GM23338 (cell line): ENCODE results near the gene CASK. TPM values are rescaled to one million over a fixed set of nuclear protein-coding genes. Genes with fewer than 3 reads are reported as not detected.
A peak's percentile ranks its signal among the peaks of the same experiment; 100 is the strongest.

Experiments
- ATAC-seq: fragments of 200-7000 bp; cut with Tn5 transposase; 3 replicates; pipeline ENCODE4 v1.9.1; 2020
- DNase-seq: peaks from one replicate; pipeline ENCODE4 v3.0.0-alpha.2; 2015; ENCODE audit warnings: low spot score
- H2AFZ ChIP-seq: fragments of 200-600 bp; sonication (generic); 2 replicates; pipeline ENCODE4 v1.8.0; 2016; ENCODE audit warnings: antibody characterized with exemption, mild to moderate bottlenecking, moderate library complexity
- H3F3A ChIP-seq: fragments of 200-600 bp; sonication (generic); replicated peaks from 2 replicates; pipeline ENCODE4 v1.8.0; 2017; ENCODE audit warnings: antibody characterized with exemption, mixed run types, low read depth
- H3K27ac ChIP-seq: fragments of 200-600 bp; sonication (generic); 2 replicates; pipeline ENCODE4 v1.6.1; 2016; ENCODE audit warnings: low read depth
- H3K27me3 ChIP-seq: fragments of 200-600 bp; sonication (generic); 2 replicates; pipeline ENCODE4 v1.8.0; 2016; ENCODE audit warnings: mild to moderate bottlenecking, mixed run types, moderate library complexity; ENCODE audit not compliant: insufficient read depth
- H3K36me3 ChIP-seq: fragments of 200-600 bp; sonication (generic); 2 replicates; pipeline ENCODE4 v1.8.0; 2016; ENCODE audit warnings: mild to moderate bottlenecking; ENCODE audit not compliant: insufficient read depth
- H3K4me1 ChIP-seq: fragments of 200-600 bp; sonication (generic); 2 replicates; pipeline ENCODE4 v1.8.0; 2016; ENCODE audit warnings: mild to moderate bottlenecking, moderate library complexity; ENCODE audit not compliant: insufficient read depth
- H3K4me2 ChIP-seq: fragments of 200-600 bp; sonication (generic); 2 replicates; pipeline ENCODE4 v1.7.1; 2017; ENCODE audit warnings: mixed run types
- H3K4me3 ChIP-seq: fragments of 200-600 bp; sonication (generic); 2 replicates; pipeline ENCODE4 v1.6.1; 2016; ENCODE audit warnings: mixed run types
- H3K79me2 ChIP-seq: fragments of 200-600 bp; sonication (generic); replicated peaks from 2 replicates; pipeline ENCODE4 v1.8.0; 2017; ENCODE audit warnings: mild to moderate bottlenecking; ENCODE audit not compliant: insufficient read depth
- H3K9me2 ChIP-seq: fragments of 200-600 bp; sonication (generic); 2 replicates; pipeline ENCODE4 v1.8.0; 2017; ENCODE audit not compliant: insufficient read depth
- H4K20me1 ChIP-seq: fragments of 200-600 bp; sonication (generic); replicated peaks from 2 replicates; pipeline ENCODE4 v1.8.0; 2017; ENCODE audit warnings: mild to moderate bottlenecking; ENCODE audit not compliant: insufficient read depth
- H3K27ac Mint-ChIP-seq: 2 replicates; pipeline ENCODE4 v1.8.0; 2020; ENCODE audit warnings: inconsistent platforms, mild to moderate bottlenecking, moderate library complexity, mixed read lengths
- H3K27me3 Mint-ChIP-seq: 3 replicates; pipeline ENCODE4 v1.8.0; 2022; ENCODE audit warnings: low read depth, mild to moderate bottlenecking, moderate library complexity, mixed read lengths, inconsistent platforms; ENCODE audit not compliant: insufficient read depth, poor library complexity
- H3K36me3 Mint-ChIP-seq: 3 replicates; pipeline ENCODE4 v1.8.0; 2021; ENCODE audit warnings: low read depth, mild to moderate bottlenecking, inconsistent platforms, moderate library complexity, mixed read lengths
- H3K4me1 Mint-ChIP-seq: 3 replicates; pipeline ENCODE4 v1.8.0; 2020; ENCODE audit warnings: mild to moderate bottlenecking, inconsistent platforms, mixed read lengths
- H3K4me3 Mint-ChIP-seq: 3 replicates; pipeline ENCODE4 v1.8.0; 2021; ENCODE audit warnings: moderate library complexity, mild to moderate bottlenecking, inconsistent platforms, mixed read lengths
- H3K9me3 Mint-ChIP-seq: 3 replicates; pipeline ENCODE4 v1.8.0; 2020; ENCODE audit warnings: moderate library complexity, mild to moderate bottlenecking, inconsistent platforms, mixed read lengths
- CREB1 ChIP-seq: fragments of 250-450 bp; sonication (Bioruptor Pico); IDR thresholded peaks from 2 replicates; pipeline ENCODE4 v1.5.0; 2020; ENCODE audit warnings: low read depth, mild to moderate bottlenecking, moderate library complexity
- EZH2 ChIP-seq: fragments of 200-600 bp; sonication (generic); IDR thresholded peaks from one replicate; pipeline ENCODE4 v1.8.0; 2017; ENCODE audit warnings: antibody characterized with exemption, mild to moderate bottlenecking, low read depth; ENCODE audit not compliant: unreplicated experiment
- EZH2phosphoT487 ChIP-seq: fragments of 200-600 bp; sonication (generic); IDR thresholded peaks from one replicate; pipeline ENCODE4 v1.8.1; 2018; ENCODE audit warnings: antibody characterized with exemption; ENCODE audit not compliant: unreplicated experiment
- JUNB ChIP-seq: IDR thresholded peaks from one replicate; pipeline ENCODE4 v1.6.1; 2016; ENCODE audit warnings: antibody characterized with exemption; ENCODE audit not compliant: unreplicated experiment
- NANOG ChIP-seq: IDR thresholded peaks from 2 replicates; pipeline ENCODE4 v1.6.1; 2016; ENCODE audit warnings: antibody characterized with exemption, borderline replicate concordance
- POLR2AphosphoS5 ChIP-seq: IDR thresholded peaks from 2 replicates; pipeline ENCODE4 v1.6.1; 2016; ENCODE audit warnings: antibody characterized with exemption, low read depth
- REST ChIP-seq: IDR thresholded peaks from one replicate; pipeline ENCODE4 v1.6.1; 2018; ENCODE audit warnings: antibody characterized with exemption; ENCODE audit not compliant: unreplicated experiment
- STAT1 ChIP-seq: IDR thresholded peaks from one replicate; pipeline ENCODE4 v1.6.1; 2016; ENCODE audit warnings: antibody characterized with exemption; ENCODE audit not compliant: unreplicated experiment
- ZNF114 ChIP-seq: fragments of 250-450 bp; sonication (Bioruptor Pico); IDR thresholded peaks from 2 replicates; pipeline ENCODE4 v1.5.0; 2020; ENCODE audit warnings: mild to moderate bottlenecking, moderate library complexity
- ZNF331 ChIP-seq: fragments of 250-450 bp; sonication (Bioruptor Pico); IDR thresholded peaks from 2 replicates; pipeline ENCODE4 v1.5.0; 2020; ENCODE audit warnings: low read depth, mild to moderate bottlenecking, moderate library complexity
- ZNF462 ChIP-seq: fragments of 250-450 bp; sonication (Bioruptor Pico); IDR thresholded peaks from 2 replicates; pipeline ENCODE4 v1.5.0; 2020; ENCODE audit warnings: mild to moderate bottlenecking, moderate library complexity
- polyA plus RNA-seq: library from polyadenylated mRNA; unstranded; fragments of >200 nt; fragmentation: Nextera tagmentation; extraction: Ambion mirVana; gene quantifications from 2 replicates; pipeline ENCODE4 v1.2.1, GENCODE V29; 2016
- total RNA-seq: library from RNA; depleted of rRNA; stranded (reverse); fragments of >200 nt; shearing (Covaris generic); gene quantifications from 2 replicates; pipeline ENCODE4 v1.2.3, GENCODE V29; 2014
- TF ChIP-seq, protein P1 (sequence below): IDR thresholded peaks from 2 replicates; pipeline ENCODE4 v1.6.1; 2016; ENCODE audit warnings: antibody characterized with exemption
- TF ChIP-seq, protein P2 (sequence below), 2 experiments: fragments of 200-600 bp in 1 of 2; sonication (generic) in 1 of 2; conservative IDR thresholded peaks; 2 replicates each; pipeline versions ENCODE4 v1.5.1 to v1.6.1; 2016 to 2017; ENCODE audit warnings: antibody characterized with exemption in 2 of 2, low read depth in 2 of 2, mild to moderate bottlenecking in 2 of 2, moderate library complexity in 1 of 2

Gene CASK
- total and polyA plus RNA-seq, 2 experiments from 2014 or later = 15.3 to 44.4 TPM

DNA sequence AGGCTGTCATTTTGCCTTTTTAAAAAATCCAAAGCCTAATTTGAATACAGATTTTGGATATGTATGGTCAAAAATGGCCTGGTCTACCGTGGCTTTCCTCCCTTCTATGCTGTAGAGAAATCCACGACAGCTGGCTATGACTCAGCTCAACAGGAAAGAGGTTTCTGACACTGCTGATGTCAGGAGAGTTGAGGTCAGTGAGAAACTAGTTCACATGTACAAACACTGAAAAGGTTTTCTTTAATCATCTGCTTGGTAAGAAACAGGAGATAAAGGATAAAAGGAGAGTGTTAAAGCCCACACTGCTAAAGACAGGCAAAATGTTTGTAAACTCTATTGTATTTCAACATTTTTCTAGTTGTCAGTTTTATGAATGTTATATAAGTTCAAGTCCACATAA lies 362.3 kb downstream of the CASK start:
- Mint-ChIP-seq H3K4me1 (peaks cover 5% of the 10 kb centered on the region; the same call in 2 of the 3 replicates), H3K27ac (peak overlapping the region; percentile 72; the same call in 1 of the 2 replicates), H3K27me3 (no peaks in the 10 kb centered on the region), H3K4me3 (no peak overlapping the region), H3K36me3 (no peaks in the 10 kb centered on the region; the same call in 2 of the 3 replicates), H3K9me3 (no peaks in the 10 kb centered on the region)
- H4K20me1 ChIP-seq = no peaks in the 10 kb centered on the region
- no peaks in the 10 kb centered on the region for H3K79me2 ChIP-seq
- ATAC-seq = no peak
- no peaks in the 10 kb centered on the region for H3F3A ChIP-seq
- no peaks in the 10 kb centered on the region for H3K36me3 ChIP-seq
- no peak overlapping the region for H3K4me2 ChIP-seq
- no peak overlapping the region for H2AFZ ChIP-seq
- H3K4me1 ChIP-seq = no peaks in the 10 kb centered on the region
- TF ChIP-seq REST (no peak), POLR2AphosphoS5 (no peak), EZH2phosphoT487 (no peak), JUNB (no peak), ZNF462 (no peak), EZH2 (no peak), CREB1 (CRISPR knock-in tag) (no peak), ZNF331 (no peak), ZNF114 (CRISPR knock-in tag) (no peak), NANOG (no peak), STAT1 (no peak)
- TF ChIP-seq, protein P1, sequence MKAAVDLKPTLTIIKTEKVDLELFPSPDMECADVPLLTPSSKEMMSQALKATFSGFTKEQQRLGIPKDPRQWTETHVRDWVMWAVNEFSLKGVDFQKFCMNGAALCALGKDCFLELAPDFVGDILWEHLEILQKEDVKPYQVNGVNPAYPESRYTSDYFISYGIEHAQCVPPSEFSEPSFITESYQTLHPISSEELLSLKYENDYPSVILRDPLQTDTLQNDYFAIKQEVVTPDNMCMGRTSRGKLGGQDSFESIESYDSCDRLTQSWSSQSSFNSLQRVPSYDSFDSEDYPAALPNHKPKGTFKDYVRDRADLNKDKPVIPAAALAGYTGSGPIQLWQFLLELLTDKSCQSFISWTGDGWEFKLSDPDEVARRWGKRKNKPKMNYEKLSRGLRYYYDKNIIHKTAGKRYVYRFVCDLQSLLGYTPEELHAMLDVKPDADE = no peak
- TF ChIP-seq, protein P2, sequence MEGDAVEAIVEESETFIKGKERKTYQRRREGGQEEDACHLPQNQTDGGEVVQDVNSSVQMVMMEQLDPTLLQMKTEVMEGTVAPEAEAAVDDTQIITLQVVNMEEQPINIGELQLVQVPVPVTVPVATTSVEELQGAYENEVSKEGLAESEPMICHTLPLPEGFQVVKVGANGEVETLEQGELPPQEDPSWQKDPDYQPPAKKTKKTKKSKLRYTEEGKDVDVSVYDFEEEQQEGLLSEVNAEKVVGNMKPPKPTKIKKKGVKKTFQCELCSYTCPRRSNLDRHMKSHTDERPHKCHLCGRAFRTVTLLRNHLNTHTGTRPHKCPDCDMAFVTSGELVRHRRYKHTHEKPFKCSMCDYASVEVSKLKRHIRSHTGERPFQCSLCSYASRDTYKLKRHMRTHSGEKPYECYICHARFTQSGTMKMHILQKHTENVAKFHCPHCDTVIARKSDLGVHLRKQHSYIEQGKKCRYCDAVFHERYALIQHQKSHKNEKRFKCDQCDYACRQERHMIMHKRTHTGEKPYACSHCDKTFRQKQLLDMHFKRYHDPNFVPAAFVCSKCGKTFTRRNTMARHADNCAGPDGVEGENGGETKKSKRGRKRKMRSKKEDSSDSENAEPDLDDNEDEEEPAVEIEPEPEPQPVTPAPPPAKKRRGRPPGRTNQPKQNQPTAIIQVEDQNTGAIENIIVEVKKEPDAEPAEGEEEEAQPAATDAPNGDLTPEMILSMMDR (conservative IDR thresholded peaks at IDR 0.05; ENCODE audit: low read depth in 2 of 2) = no peak
- no peak for DNase-seq
- no peak overlapping the region for H3K4me3 ChIP-seq
- peak overlapping the region; percentile 26; the same call in 1 of the 2 replicates for H3K27ac ChIP-seq
- H3K9me2 ChIP-seq = no peaks in the 10 kb centered on the region
- H3K27me3 ChIP-seq = no peaks in the 10 kb centered on the region
